Lung (tissue), 12 donors: Measurements from ENCODE around the gene POU2F1. TPM values are rescaled to one million over a fixed set of nuclear protein-coding genes. Genes with fewer than 3 reads are reported as not detected.

Experiments used
- ATAC-seq: fragments of 200-7000 bp; cut with Tn5 transposase; one replicate; pipeline ENCODE4 v1.9.1; 2020; ENCODE audit warnings: moderate number of reproducible peaks; ENCODE audit not compliant: insufficient read depth, low FRiP score
- DNase-seq, 3 donors: peaks; one replicate each; pipeline ENCODE4 v3.0.0-alpha.2; 2013 to 2017
- H3K27ac ChIP-seq, 2 donors: one replicate each; pipeline ENCODE4 v1.5.1; 2013; ENCODE audit warnings: mild to moderate bottlenecking in 2 of 2, moderate library complexity in 2 of 2, control low read depth in 1 of 2, inconsistent platforms in 1 of 2, low read depth in 1 of 2, low read length in 1 of 2
- H3K27me3 ChIP-seq, 3 donors: one replicate each; pipeline ENCODE4 v1.5.1; 2013; ENCODE audit warnings: low read length in 2 of 3; ENCODE audit not compliant: control insufficient read depth in 3 of 3, insufficient read depth in 3 of 3
- H3K36me3 ChIP-seq, 4 donors: one replicate each; pipeline ENCODE4 v1.5.1; 2013; ENCODE audit warnings: low read length in 4 of 4, mild to moderate bottlenecking in 1 of 4, moderate library complexity in 1 of 4; ENCODE audit not compliant: control insufficient read depth in 4 of 4, insufficient read depth in 4 of 4
- H3K4me1 ChIP-seq, 5 donors: one replicate each; pipeline ENCODE4 v1.5.1; 2013; ENCODE audit warnings: low read length in 5 of 5, mild to moderate bottlenecking in 2 of 5, moderate library complexity in 1 of 5; ENCODE audit not compliant: control insufficient read depth in 5 of 5, insufficient read depth in 5 of 5
- H3K4me3 ChIP-seq: one replicate; pipeline ENCODE4 v1.5.1; 2013; ENCODE audit warnings: mild to moderate bottlenecking, control low read depth, moderate library complexity
- H3K9ac ChIP-seq, 2 donors: one replicate each; pipeline ENCODE4 v1.5.1; 2013; ENCODE audit warnings: low read length in 2 of 2, control low read depth in 1 of 2; ENCODE audit not compliant: insufficient read depth in 1 of 2
- H3K9me3 ChIP-seq, 4 donors: one replicate each; pipeline ENCODE4 v1.5.1; 2013; ENCODE audit warnings: low read length in 3 of 4, mild to moderate bottlenecking in 1 of 4, moderate library complexity in 1 of 4; ENCODE audit not compliant: control insufficient read depth in 4 of 4, insufficient read depth in 3 of 4
- CTCF ChIP-seq: IDR thresholded peaks from 2 replicates; pipeline ENCODE4 v1.5.1; 2012; ENCODE audit warnings: mild to moderate bottlenecking; ENCODE audit errors: control extremely low read depth, extremely low read depth
- whole genome bisulfite sequencing, 2 donors: extraction: QIAGEN DNeasy Blood & Tissue Kit; methylation state at CpG; one replicate each; pipeline ENCODE4 v1.1.7; 2013; 5-methylcytosine and 5-hydroxymethylcytosine counted together
- polyA plus RNA-seq, 2 donors: library from polyadenylated mRNA; stranded (reverse); fragments of 200-250 nt; gene quantifications; one replicate each; pipeline ENCODE4 v1.2.1, GENCODE V29; 2013
- total RNA-seq, 2 donors: library from RNA; depleted of rRNA in 1 of 2; stranded (reverse); fragments of >200 nt in 1 of 2; gene quantifications; one replicate each; pipeline ENCODE4 v1.2.1, GENCODE V29; 2014 to 2021
- donor health status: control.
- donor health status: control.
- donor health status: Bipolar disorder and iron deficiency.
- donor health status: healthy.
- donor health status: DM: yes; HTN: yes; CAD: no.

Gene POU2F1
- total and polyA plus RNA-seq, 4 donors: 2.0 to 34.4 (median 8.7) TPM

DNA sequence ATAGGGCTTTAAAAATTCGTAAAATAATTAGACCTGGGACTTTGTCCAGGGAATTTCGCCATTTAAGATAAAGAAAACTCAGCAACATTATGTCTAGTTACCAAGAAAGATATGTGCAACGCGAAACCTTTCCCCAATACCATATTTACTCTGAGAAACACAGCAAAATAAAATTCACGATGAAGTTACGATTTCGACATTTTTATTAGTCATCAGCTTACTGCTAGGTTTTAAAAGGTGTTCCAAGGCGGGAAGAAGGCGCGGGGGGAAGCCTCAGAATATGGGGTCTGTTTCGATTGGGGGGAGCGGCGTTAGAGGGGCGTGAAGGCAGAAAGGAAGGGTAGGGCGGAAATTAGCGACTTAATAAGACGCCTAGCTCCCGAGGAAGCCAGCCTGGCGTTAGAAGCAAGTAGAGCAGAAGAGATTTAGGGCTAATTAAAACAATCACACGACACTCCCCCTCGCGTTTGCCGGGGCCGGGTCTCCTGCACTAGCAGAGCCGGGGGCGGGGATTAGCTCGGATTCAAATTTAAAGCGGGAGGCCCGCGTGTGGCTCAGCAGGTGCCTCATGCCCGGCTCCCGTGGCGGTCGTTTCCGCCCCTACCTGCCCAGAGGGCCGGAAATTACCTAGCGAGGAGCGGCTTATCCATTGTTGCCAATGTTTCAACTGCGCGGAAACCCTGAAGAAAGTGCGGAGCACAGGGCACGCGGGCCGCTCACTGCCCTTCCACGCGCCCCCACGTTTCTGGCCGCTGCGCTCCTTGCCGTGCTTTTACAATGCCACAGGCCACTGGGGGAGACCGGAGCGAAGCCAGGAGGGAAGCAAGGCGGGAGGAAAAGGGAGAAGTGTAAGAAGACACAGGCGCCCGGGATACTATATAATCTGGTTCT is 795 bp upstream of the POU2F1 start:
- WGBS, 2 donors: 0 to 1% methylated on average over 55 of the region's 55 CpGs
- Histone ChIP-seq H3K4me3 (peak overlapping the region; percentile 78), H3K4me1 (peaks cover 0 to 23% (median 11%) of the 10 kb centered on the region in 5 donors), H3K36me3 (no peaks in the 10 kb centered on the region), H3K9me3 (no peaks in the 10 kb centered on the region), H3K27me3 (no peaks in the 10 kb centered on the region), H3K9ac (peak overlapping the region; percentile 39 to 88), H3K27ac (peak overlapping the region; percentile 34 to 92)
- TF ChIP-seq CTCF: no peak
- ATAC-seq (peak; percentile 51), DNase-seq (peak; percentile 84 to 85 (median 84))

DNA sequence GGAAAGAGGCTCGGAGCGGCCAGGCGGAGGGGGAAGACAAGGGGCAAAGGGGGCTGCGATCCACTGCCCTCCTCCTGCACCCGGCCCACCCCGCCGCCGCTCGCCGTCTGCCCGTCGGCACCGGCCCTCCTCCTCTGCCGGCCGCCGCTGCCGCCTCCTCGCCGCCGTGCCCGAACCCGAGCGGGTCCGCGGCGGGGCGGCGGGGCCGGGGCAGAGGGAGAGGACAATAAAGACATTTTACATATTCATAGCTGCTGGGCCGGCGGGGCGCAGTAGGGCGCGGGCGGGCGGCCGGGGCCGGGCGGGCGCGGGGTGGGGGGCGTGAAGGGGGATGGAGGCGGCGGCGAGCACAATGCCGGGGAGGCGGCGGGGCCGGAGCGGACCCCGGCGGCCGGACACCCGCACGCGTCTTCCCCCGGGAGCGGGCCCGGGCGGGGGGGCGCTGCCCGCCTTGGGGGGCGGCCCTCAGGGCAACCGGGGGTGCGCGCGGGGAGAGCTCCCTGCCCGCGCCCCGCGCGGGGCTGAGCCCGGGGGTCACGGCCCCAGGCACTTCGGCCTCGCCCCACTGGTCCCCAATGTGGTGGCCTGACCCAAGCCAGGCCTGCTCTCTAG is 546 bp downstream of the POU2F1 start:
- peak in 1 of 3 donors; percentile 13 for DNase-seq
- no peak for TF ChIP-seq CTCF
- Histone ChIP-seq H3K27me3 (no peaks in the 10 kb centered on the region), H3K27ac (peak overlapping the region; percentile 94), H3K4me3 (peak overlapping the region; percentile 96), H3K9me3 (no peaks in the 10 kb centered on the region), H3K4me1 (peaks cover 0 to 23% (median 11%) of the 10 kb centered on the region in 5 donors), H3K36me3 (no peaks in the 10 kb centered on the region), H3K9ac (peak overlapping the region; percentile 4 to 55)
- no peak for ATAC-seq
- 0 to 1% methylated on average over 46 to 76 of the region's 76 CpGs for WGBS, 2 donors

- peak overlapping the region in 1 of 2 donors; percentile 73 for H3K9ac ChIP-seq
- no peaks in the 10 kb centered on the region for H3K9me3 ChIP-seq
- no peak for TF ChIP-seq CTCF
- H3K27me3 ChIP-seq: no peaks in the 10 kb centered on the region
- ATAC-seq (peak; percentile 39), DNase-seq (peak; percentile 66 to 87 (median 86))
- peak overlapping the region; percentile 94 for H3K27ac ChIP-seq
- H3K4me1 ChIP-seq: peaks cover 0 to 23% (median 11%) of the 10 kb centered on the region in 5 donors
- no peaks in the 10 kb centered on the region for H3K36me3 ChIP-seq
- 0 to 1% methylated on average over 27 to 54 of the region's 54 CpGs for WGBS, 2 donors
- H3K4me3 ChIP-seq: peak overlapping the region; percentile 96
Measured at GRCh38 chr1:167221738-167222610, 1.3 kb downstream of the POU2F1 start.
